ENCODE results near the gene TBC1D22A. TPM values are rescaled to one million over a fixed set of nuclear protein-coding genes. Genes with fewer than 3 reads are reported as not detected.

The TBC1D22A gene
- total and polyA plus RNA-seq, 4 donors = 4.1 to 12.4 (median 8.4) TPM

DNA sequence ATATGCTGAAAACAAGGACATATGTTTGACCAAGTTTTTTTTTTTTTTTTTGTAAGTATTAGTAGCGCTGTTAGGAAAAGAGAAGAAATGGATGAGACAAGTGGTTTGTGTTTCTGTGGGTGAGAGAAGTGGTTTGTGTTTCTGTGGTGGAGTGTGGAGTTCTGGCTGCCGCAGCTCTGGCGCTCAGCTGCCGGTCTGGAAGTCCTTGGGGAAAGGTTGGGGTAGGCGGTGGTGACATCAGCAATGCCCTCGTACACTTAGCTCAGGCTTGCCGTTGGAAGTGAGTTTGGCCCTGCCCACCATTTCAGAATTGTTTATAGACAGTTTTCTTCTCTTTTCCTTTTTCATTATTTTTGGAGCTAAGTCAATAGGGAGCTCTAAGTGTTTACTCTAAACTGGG, 116.6 kb downstream of the TBC1D22A start (continued):
- TF ChIP-seq FOXA2 (IDR thresholded peaks at IDR 0.05) (no peak), FOXA1 (IDR thresholded peaks at IDR 0.05) (no peak)

DNA sequence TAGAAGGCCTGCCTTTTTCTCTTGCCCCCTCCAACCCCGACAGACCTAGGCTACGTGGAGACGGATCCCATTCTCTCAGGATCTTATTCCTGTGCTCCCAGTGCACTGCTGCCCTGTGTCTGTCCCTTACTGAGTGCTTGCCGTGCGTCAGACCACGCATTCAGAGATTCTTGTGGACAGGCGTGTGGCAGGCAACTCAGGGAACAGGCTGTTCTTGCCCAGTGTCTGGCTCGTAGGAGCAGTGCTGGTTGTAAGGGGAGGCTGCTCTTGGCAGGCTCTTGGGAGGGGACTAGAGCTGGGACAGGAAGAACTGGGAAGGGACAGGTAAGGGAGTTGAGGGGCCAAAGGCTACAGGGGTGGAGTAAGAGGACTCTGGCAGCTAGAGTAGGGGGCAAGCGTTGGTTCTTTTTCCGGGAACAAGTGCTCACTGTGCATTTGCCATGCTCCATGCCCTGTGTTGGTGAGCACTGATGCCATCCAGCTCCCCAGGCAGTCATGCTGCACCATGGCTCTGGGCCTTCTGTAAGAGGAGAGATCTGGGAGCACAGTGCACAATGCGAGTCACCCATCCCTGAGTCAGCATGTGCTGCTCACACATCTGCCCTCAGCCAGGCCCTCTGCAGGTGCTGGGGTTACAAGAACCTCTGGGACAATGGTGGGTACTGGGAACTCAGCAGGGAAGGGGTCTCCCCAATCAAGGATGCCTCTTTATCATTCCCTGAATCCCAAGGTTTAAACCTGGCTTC, 119.1 kb downstream of the TBC1D22A start:
- no peaks in the 10 kb centered on the region for H3K4me1 ChIP-seq (ENCODE audit: control insufficient read depth in 4 of 4, insufficient read depth in 4 of 4, low read length in 3 of 4)
- DNase-seq (ENCODE audit: low spot score) = no peak
- 98% methylated on average over 11 of the region's 11 CpGs for WGBS
- no peak overlapping the region for H3K4me3 ChIP-seq (ENCODE audit: low read depth in 1 of 3, low read length in 3 of 3)
- H3K9ac ChIP-seq (ENCODE audit: low read depth in 1 of 2, low read length in 2 of 2) = no peak overlapping the region
- H3K27ac ChIP-seq (ENCODE audit: low read depth in 1 of 2, low read length in 2 of 2) = no peak overlapping the region
- no peak for TF ChIP-seq RAD21 (IDR thresholded peaks at IDR 0.05)
- TF ChIP-seq, protein P1, sequence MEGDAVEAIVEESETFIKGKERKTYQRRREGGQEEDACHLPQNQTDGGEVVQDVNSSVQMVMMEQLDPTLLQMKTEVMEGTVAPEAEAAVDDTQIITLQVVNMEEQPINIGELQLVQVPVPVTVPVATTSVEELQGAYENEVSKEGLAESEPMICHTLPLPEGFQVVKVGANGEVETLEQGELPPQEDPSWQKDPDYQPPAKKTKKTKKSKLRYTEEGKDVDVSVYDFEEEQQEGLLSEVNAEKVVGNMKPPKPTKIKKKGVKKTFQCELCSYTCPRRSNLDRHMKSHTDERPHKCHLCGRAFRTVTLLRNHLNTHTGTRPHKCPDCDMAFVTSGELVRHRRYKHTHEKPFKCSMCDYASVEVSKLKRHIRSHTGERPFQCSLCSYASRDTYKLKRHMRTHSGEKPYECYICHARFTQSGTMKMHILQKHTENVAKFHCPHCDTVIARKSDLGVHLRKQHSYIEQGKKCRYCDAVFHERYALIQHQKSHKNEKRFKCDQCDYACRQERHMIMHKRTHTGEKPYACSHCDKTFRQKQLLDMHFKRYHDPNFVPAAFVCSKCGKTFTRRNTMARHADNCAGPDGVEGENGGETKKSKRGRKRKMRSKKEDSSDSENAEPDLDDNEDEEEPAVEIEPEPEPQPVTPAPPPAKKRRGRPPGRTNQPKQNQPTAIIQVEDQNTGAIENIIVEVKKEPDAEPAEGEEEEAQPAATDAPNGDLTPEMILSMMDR (IDR thresholded peaks at IDR 0.05; ENCODE audit: low read depth, low read length, missing input control) = no peak
- TF ChIP-seq, protein P2, sequence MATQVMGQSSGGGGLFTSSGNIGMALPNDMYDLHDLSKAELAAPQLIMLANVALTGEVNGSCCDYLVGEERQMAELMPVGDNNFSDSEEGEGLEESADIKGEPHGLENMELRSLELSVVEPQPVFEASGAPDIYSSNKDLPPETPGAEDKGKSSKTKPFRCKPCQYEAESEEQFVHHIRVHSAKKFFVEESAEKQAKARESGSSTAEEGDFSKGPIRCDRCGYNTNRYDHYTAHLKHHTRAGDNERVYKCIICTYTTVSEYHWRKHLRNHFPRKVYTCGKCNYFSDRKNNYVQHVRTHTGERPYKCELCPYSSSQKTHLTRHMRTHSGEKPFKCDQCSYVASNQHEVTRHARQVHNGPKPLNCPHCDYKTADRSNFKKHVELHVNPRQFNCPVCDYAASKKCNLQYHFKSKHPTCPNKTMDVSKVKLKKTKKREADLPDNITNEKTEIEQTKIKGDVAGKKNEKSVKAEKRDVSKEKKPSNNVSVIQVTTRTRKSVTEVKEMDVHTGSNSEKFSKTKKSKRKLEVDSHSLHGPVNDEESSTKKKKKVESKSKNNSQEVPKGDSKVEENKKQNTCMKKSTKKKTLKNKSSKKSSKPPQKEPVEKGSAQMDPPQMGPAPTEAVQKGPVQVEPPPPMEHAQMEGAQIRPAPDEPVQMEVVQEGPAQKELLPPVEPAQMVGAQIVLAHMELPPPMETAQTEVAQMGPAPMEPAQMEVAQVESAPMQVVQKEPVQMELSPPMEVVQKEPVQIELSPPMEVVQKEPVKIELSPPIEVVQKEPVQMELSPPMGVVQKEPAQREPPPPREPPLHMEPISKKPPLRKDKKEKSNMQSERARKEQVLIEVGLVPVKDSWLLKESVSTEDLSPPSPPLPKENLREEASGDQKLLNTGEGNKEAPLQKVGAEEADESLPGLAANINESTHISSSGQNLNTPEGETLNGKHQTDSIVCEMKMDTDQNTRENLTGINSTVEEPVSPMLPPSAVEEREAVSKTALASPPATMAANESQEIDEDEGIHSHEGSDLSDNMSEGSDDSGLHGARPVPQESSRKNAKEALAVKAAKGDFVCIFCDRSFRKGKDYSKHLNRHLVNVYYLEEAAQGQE (IDR thresholded peaks at IDR 0.05) = no peak
- TF ChIP-seq YY1 (IDR thresholded peaks at IDR 0.05) = no peak
- no peak for TF ChIP-seq EGR1 (IDR thresholded peaks at IDR 0.05; ENCODE audit: low read depth in 2 of 2)
- TF ChIP-seq HNF4G (IDR thresholded peaks at IDR 0.05) = no peak
- TF ChIP-seq NR2F2 (IDR thresholded peaks at IDR 0.05) = no peak
- no peaks in the 10 kb centered on the region for H3K9me3 ChIP-seq (ENCODE audit: control insufficient read depth in 4 of 4, low read length in 3 of 4)
- no peaks in the 10 kb centered on the region for H3K27me3 ChIP-seq (ENCODE audit: control insufficient read depth in 4 of 4, insufficient read depth in 4 of 4, low read length in 3 of 4)
- H3K36me3 ChIP-seq (ENCODE audit: control insufficient read depth in 4 of 4, insufficient read depth in 3 of 4, low read depth in 1 of 4, low read length in 3 of 4) = peaks cover 0 to 3% (median 0%) of the 10 kb centered on the region in 4 donors

DNA sequence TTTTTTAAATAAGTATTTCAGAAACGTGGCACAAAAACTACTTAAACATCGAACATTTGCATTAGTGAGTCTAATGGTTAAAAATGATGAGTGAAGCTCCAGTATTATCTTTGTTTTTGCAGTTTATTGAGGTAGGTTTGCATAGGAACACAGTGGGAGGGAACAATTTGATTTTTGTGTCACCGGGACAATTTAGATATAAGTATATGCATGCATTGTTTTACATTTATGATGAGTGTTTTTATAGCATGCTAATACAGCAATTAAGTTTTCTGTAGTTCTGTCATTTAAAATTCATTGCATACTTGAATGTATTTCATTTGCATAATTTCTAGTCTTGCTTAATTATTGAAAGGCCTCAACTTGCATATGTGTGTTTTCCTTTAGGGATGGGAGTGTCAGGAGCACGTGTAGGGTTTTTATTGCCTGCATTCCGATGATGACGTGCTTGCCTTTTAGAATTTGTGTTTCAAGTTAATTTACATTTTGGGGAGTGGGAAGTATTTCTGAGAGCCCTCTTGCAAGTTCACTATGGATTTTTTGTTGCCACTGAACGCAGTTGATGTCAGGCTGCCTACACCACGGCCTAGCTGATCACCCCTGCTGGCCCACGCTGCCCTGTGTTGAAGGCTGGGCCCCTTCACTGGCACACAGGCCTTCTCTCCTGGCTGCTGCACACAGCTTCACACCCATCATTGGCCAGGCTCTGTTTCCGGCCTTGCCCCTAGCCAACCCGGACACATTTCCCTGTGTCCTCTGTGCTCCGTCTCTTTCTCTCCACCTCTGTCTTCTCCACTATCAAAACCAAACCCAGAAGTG, 120.9 kb downstream of the TBC1D22A start:
- Histone ChIP-seq H3K36me3 (ENCODE audit: control insufficient read depth in 4 of 4, insufficient read depth in 3 of 4, low read depth in 1 of 4, low read length in 3 of 4) (peaks cover 0 to 3% (median under 1%) of the 10 kb centered on the region in 4 donors), H3K9me3 (ENCODE audit: control insufficient read depth in 4 of 4, low read length in 3 of 4) (no peaks in the 10 kb centered on the region), H3K9ac (ENCODE audit: low read depth in 1 of 2, low read length in 2 of 2) (no peak overlapping the region), H3K4me1 (ENCODE audit: control insufficient read depth in 4 of 4, insufficient read depth in 4 of 4, low read length in 3 of 4) (no peaks in the 10 kb centered on the region), H3K4me3 (ENCODE audit: low read depth in 1 of 3, low read length in 3 of 3) (no peak overlapping the region), H3K27me3 (ENCODE audit: control insufficient read depth in 4 of 4, insufficient read depth in 4 of 4, low read length in 3 of 4) (no peaks in the 10 kb centered on the region), H3K27ac (ENCODE audit: low read depth in 1 of 2, low read length in 2 of 2) (no peak overlapping the region)
- DNase-seq (ENCODE audit: low spot score) = no peak
- 80% methylated on average over 12 of the region's 12 CpGs for WGBS
- TF ChIP-seq FOXA2 (IDR thresholded peaks at IDR 0.05) (no peak), HNF4A (conservative IDR thresholded peaks at IDR 0.05) (no peak), YY1 (IDR thresholded peaks at IDR 0.05) (no peak), RXRA (IDR thresholded peaks at IDR 0.05) (no peak), JUND (IDR thresholded peaks at IDR 0.05) (no peak), HNF4G (IDR thresholded peaks at IDR 0.05) (no peak), GABPA (IDR thresholded peaks at IDR 0.05 in 1 of 2, conservative IDR thresholded peaks at IDR 0.05 in 1 of 2) (no peak), SP1 (IDR thresholded peaks at IDR 0.05) (no peak), TAF1 (conservative IDR thresholded peaks at IDR 0.05) (no peak), EGR1 (IDR thresholded peaks at IDR 0.05; ENCODE audit: low read depth in 2 of 2) (no peak), RAD21 (IDR thresholded peaks at IDR 0.05) (no peak), NR2F2 (IDR thresholded peaks at IDR 0.05) (no peak), ZBTB33 (IDR thresholded peaks at IDR 0.05) (no peak), FOXA1 (IDR thresholded peaks at IDR 0.05) (no peak)
- TF ChIP-seq, protein P2 (IDR thresholded peaks at IDR 0.05) = no peak
- TF ChIP-seq, protein P3, sequence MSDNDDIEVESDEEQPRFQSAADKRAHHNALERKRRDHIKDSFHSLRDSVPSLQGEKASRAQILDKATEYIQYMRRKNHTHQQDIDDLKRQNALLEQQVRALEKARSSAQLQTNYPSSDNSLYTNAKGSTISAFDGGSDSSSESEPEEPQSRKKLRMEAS (IDR thresholded peaks at IDR 0.05) = no peak
